NCI-H2227 (cell line): ENCODE data around the gene TMEM156.
"Not testable (repeated sequence)": the region's sequence is repeated elsewhere in the genome, so short reads cannot be mapped to it uniquely, and the experiment has no call there.

Source experiments
- DNase-seq: peaks from one replicate; lab custom pipeline; 2025; ENCODE audit not compliant: unreplicated experiment; lab: John Stamatoyannopoulos, UW

TMEM156 gene

GRCh38 chr4:38958453-38959190 lies 73.6 kb downstream of the TMEM156 start:
- DNase-seq = no peak

GRCh38 chr4:38957893-38958292 lies 74.3 kb downstream of the TMEM156 start:
- no peak for DNase-seq

- no peak for DNase-seq
These were observed 74.9 kb downstream of the TMEM156 start for GRCh38 chr4:38957261-38957815.

- DNase-seq = no peak
These were observed 76.3 kb downstream of the TMEM156 start for GRCh38 chr4:38955957-38956356.

GRCh38 chr4:38954727-38955126 lies 77.5 kb downstream of the TMEM156 start:
- DNase-seq = peak; percentile 42

GRCh38 chr4:38952017-38952416 lies 80.2 kb downstream of the TMEM156 start:
- no peak for DNase-seq

GRCh38 chr4:38951598-38951997 lies 80.6 kb downstream of the TMEM156 start:
- DNase-seq = no peak

GRCh38 chr4:38950734-38951133 lies 81.5 kb downstream of the TMEM156 start:
- no peak for DNase-seq

GRCh38 chr4:38950159-38950558 lies 82.0 kb downstream of the TMEM156 start:
- no peak for DNase-seq

- DNase-seq = no peak
These were observed 82.7 kb downstream of the TMEM156 start for GRCh38 chr4:38949411-38950051.

GRCh38 chr4:38948551-38948950 lies 83.7 kb downstream of the TMEM156 start:
- no peak for DNase-seq

GRCh38 chr4:38946919-38947318 lies 85.3 kb downstream of the TMEM156 start:
- no peak for DNase-seq

GRCh38 chr4:38944440-38944839 lies 87.8 kb downstream of the TMEM156 start:
- DNase-seq = no peak

- no peak for DNase-seq
These were observed 88.9 kb downstream of the TMEM156 start for GRCh38 chr4:38943343-38943742.

GRCh38 chr4:38941906-38942305 lies 90.3 kb downstream of the TMEM156 start:
- not testable (repeated sequence) for DNase-seq

- no peak for DNase-seq
These were observed 91.7 kb downstream of the TMEM156 start for GRCh38 chr4:38940476-38940875.

- no peak for DNase-seq
These were observed 93.0 kb downstream of the TMEM156 start for GRCh38 chr4:38939165-38939564.

GRCh38 chr4:38935391-38936073 lies 96.7 kb downstream of the TMEM156 start:
- DNase-seq = no peak

GRCh38 chr4:38931125-38931524 lies 101.1 kb downstream of the TMEM156 start:
- DNase-seq = no peak

- DNase-seq = peak; percentile 54
These were observed 101.5 kb downstream of the TMEM156 start for GRCh38 chr4:38930707-38931106.

GRCh38 chr4:38930204-38930603 lies 102.0 kb downstream of the TMEM156 start:
- DNase-seq = no peak

- no peak for DNase-seq
These were observed 103.2 kb downstream of the TMEM156 start for GRCh38 chr4:38928974-38929373.
